Stomach (tissue), 9 donors: ENCODE data around the gene RASSF4. TPM values are rescaled to one million over a fixed set of nuclear protein-coding genes. Genes with fewer than 3 reads are reported as not detected.

Source experiments
- DNase-seq, 2 donors: peaks; one replicate each; pipeline versions ENCODE4 v3.0.0 to v3.0.0-alpha.2; 2013 to 2019
- H3K27ac ChIP-seq, 5 donors: fragments of 200-600 bp in 4 of 5; sonication (generic) in 4 of 5; one replicate each; pipeline ENCODE4 v1.5.1; 2013 to 2019; ENCODE audit warnings: mild to moderate bottlenecking in 1 of 5, moderate library complexity in 1 of 5
- H3K27me3 ChIP-seq, 3 donors: fragments of 200-600 bp; sonication (generic); one replicate each; pipeline ENCODE4 v1.5.1; 2017 to 2019; ENCODE audit warnings: mixed run types in 1 of 3
- H3K36me3 ChIP-seq, 4 donors: fragments of 200-600 bp; sonication (generic); 1 replicate in 3 of 4; 2 replicates in 1 of 4; pipeline ENCODE4 v1.5.1; 2016 to 2019
- H3K4me1 ChIP-seq, 4 donors: fragments of 200-600 bp; sonication (generic); one replicate each; pipeline ENCODE4 v1.5.1; 2016 to 2019
- H3K4me3 ChIP-seq, 4 donors: fragments of 200-600 bp; sonication (generic) in 3 of 4; one replicate each; pipeline ENCODE4 v1.5.1; 2016 to 2019; ENCODE audit warnings: mild to moderate bottlenecking in 1 of 4
- H3K9me3 ChIP-seq, 4 donors: fragments of 200-600 bp; sonication (generic); one replicate each; pipeline ENCODE4 v1.5.1; 2016 to 2019
- CTCF ChIP-seq, 7 experiments: fragments of 450-650 bp in 4 of 7; fragments of 200-600 bp in 3 of 7; sonication (generic) in 3 of 7; IDR thresholded peaks; one replicate each; pipeline ENCODE4 v1.5.1; 2016 to 2019; ENCODE audit warnings: antibody characterized with exemption in 7 of 7, control low read depth in 2 of 7, mild to moderate bottlenecking in 1 of 7
- EP300 ChIP-seq: sonication (generic); formaldehyde crosslinking; IDR thresholded peaks from one replicate; pipeline ENCODE4 v1.6.1; 2017; ENCODE audit warnings: antibody characterized with exemption
- POLR2A ChIP-seq, 4 donors: fragments of 450-650 bp; IDR thresholded peaks; one replicate each; pipeline ENCODE4 v1.6.1; 2016; ENCODE audit warnings: antibody characterized with exemption in 4 of 4, control low read depth in 2 of 4, mild to moderate bottlenecking in 1 of 4, moderate library complexity in 1 of 4
- POLR2AphosphoS5 ChIP-seq, 3 donors: sonication (generic); formaldehyde crosslinking; IDR thresholded peaks; one replicate each; pipeline ENCODE4 v1.6.1; 2016; ENCODE audit warnings: antibody characterized with exemption in 3 of 3
- WGBS, 5 donors: extraction: QIAGEN DNeasy Blood & Tissue Kit in 3 of 5; methylation state at CpG; one replicate each; pipeline versions ENCODE4 v1.1.5 to v1.1.7; 2013 to 2018; 5-methylcytosine and 5-hydroxymethylcytosine counted together
- intact Hi-C: fragments of 100-400 bp; cut with DNase I; formaldehyde crosslinking; loops from one replicate; pipeline ENCODE4 v1.15.1; 2023; ENCODE audit warnings: low total_unique reads
- polyA plus RNA-seq, 3 donors: library from polyadenylated mRNA; stranded (reverse); fragments of 200-250 nt; gene quantifications; one replicate each; pipeline ENCODE4 v1.2.3, GENCODE V29; 2013
- total RNA-seq, 5 donors: library from RNA; depleted of rRNA; stranded (reverse); fragments of >200 nt; gene quantifications; one replicate each; pipeline versions ENCODE4 v1.1.0 to v1.2.3, GENCODE V29; 2014 to 2016
- donor health status: healthy with polysubstance abuse.
- donor health status: Bipolar disorder and iron deficiency.
- donor health status: healthy.

Gene RASSF4
- total and polyA plus RNA-seq, 8 donors: 7.8 to 74.5 (median 14.6) TPM

GRCh38 chr10:44925811-44926750 is 33.5 kb upstream of the RASSF4 start:
- no peak for DNase-seq
- 88 to 93% (median 92%) methylated on average over 15 to 16 of the region's 16 CpGs for WGBS, 5 donors
- H3K27me3 ChIP-seq: no peaks in the 10 kb centered on the region
- intact Hi-C loops: no loop called here
- TF ChIP-seq POLR2AphosphoS5 (IDR thresholded peaks at IDR 0.05): no peak
- TF ChIP-seq CTCF (IDR thresholded peaks at IDR 0.05): no peak
- TF ChIP-seq EP300: no peak
- TF ChIP-seq POLR2A (IDR thresholded peaks at IDR 0.05): no peak
- H3K27ac ChIP-seq: no peak overlapping the region
- H3K4me3 ChIP-seq: no peak overlapping the region
- H3K9me3 ChIP-seq: no peaks in the 10 kb centered on the region
- no peaks in the 10 kb centered on the region for H3K4me1 ChIP-seq
- H3K36me3 ChIP-seq: no peaks in the 10 kb centered on the region

- 60 to 69% (median 67%) methylated on average over 9 to 10 of the region's 10 CpGs for WGBS, 5 donors
- Histone ChIP-seq H3K27ac (no peak overlapping the region), H3K9me3 (no peaks in the 10 kb centered on the region), H3K4me3 (no peak overlapping the region), H3K27me3 (no peaks in the 10 kb centered on the region), H3K36me3 (no peaks in the 10 kb centered on the region), H3K4me1 (no peaks in the 10 kb centered on the region)
- intact Hi-C loops: no loop called here
- DNase-seq: no peak
- TF ChIP-seq EP300 (no peak), POLR2A (IDR thresholded peaks at IDR 0.05) (no peak), POLR2AphosphoS5 (IDR thresholded peaks at IDR 0.05) (no peak), CTCF (IDR thresholded peaks at IDR 0.05) (no peak)
Observed at GRCh38 chr10:44926751-44927351, 32.8 kb upstream of the RASSF4 start.

DNA sequence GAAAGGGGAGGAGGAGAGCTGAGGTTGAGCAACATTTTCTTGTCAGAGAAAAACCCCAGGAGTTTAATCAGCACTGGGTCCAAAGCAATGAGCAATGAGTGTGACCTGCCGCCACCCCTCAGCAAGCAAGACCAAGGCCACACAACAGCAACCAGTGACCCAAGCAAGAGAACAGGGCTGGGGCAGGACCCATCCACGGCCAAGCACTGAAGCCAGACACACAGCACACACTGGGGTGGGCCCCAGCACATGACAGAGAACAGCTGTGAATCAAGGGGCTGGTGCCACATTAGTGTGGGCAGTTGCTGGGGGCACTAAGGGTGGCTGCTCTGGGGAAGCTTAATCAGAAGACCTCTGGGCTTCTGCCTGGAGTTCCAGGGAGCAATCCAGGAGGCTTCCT is 32.2 kb upstream of the RASSF4 start:
- Histone ChIP-seq H3K27ac (no peak overlapping the region), H3K4me3 (no peak overlapping the region), H3K27me3 (no peaks in the 10 kb centered on the region), H3K4me1 (peaks cover 0 to 3% (median under 1%) of the 10 kb centered on the region in 4 donors), H3K9me3 (no peaks in the 10 kb centered on the region), H3K36me3 (no peaks in the 10 kb centered on the region)
- DNase-seq: no peak
- intact Hi-C loops: no loop called here
- 59 to 66% (median 64%) methylated on average over 2 of the region's 2 CpGs for WGBS, 5 donors
- TF ChIP-seq EP300 (no peak), CTCF (IDR thresholded peaks at IDR 0.05) (no peak), POLR2A (IDR thresholded peaks at IDR 0.05) (no peak), POLR2AphosphoS5 (IDR thresholded peaks at IDR 0.05) (no peak)

GRCh38 chr10:44928462-44928861 is 31.1 kb upstream of the RASSF4 start:
- no peaks in the 10 kb centered on the region for H3K27me3 ChIP-seq
- no peaks in the 10 kb centered on the region for H3K9me3 ChIP-seq
- no peak for DNase-seq
- H3K4me1 ChIP-seq: peaks cover 6 to 12% (median 10%) of the 10 kb centered on the region in 4 donors
- intact Hi-C loops: no loop called here
- H3K4me3 ChIP-seq: no peak overlapping the region
- TF ChIP-seq POLR2A (IDR thresholded peaks at IDR 0.05) (no peak), CTCF (IDR thresholded peaks at IDR 0.05) (no peak), EP300 (no peak), POLR2AphosphoS5 (IDR thresholded peaks at IDR 0.05) (no peak)
- no peak overlapping the region for H3K27ac ChIP-seq
- no peaks in the 10 kb centered on the region for H3K36me3 ChIP-seq
